Measurements from ENCODE around the gene PTPRZ1. TPM values are rescaled to one million over a fixed set of nuclear protein-coding genes. Genes with fewer than 3 reads are reported as not detected.

The PTPRZ1 gene
- total RNA-seq, 1 donor from 2014 or later, result 2.5 TPM

GRCh38 chr7:121945066-121945465 lies 72.1 kb downstream of the PTPRZ1 start:
- Mint-ChIP-seq H3K9me3 (ENCODE audit: unreplicated experiment) (no peaks in the 10 kb centered on the region), H3K27me3 (ENCODE audit: unreplicated experiment) (no peaks in the 10 kb centered on the region), H3K36me3 (ENCODE audit: low read depth, unreplicated experiment) (no peaks in the 10 kb centered on the region), H3K27ac (ENCODE audit: unreplicated experiment) (no peak overlapping the region), H3K4me3 (ENCODE audit: unreplicated experiment) (no peak overlapping the region), H3K4me1 (ENCODE audit: unreplicated experiment) (no peaks in the 10 kb centered on the region)
- no peak for TF ChIP-seq CTCF (IDR thresholded peaks at IDR 0.05; ENCODE audit: unreplicated experiment)
- DNase-seq (ENCODE audit: low spot score), result no peak

- Mint-ChIP-seq H3K36me3 (ENCODE audit: low read depth, unreplicated experiment) (no peaks in the 10 kb centered on the region), H3K4me1 (ENCODE audit: unreplicated experiment) (no peaks in the 10 kb centered on the region), H3K27me3 (ENCODE audit: unreplicated experiment) (no peaks in the 10 kb centered on the region), H3K27ac (ENCODE audit: unreplicated experiment) (no peak overlapping the region), H3K4me3 (ENCODE audit: unreplicated experiment) (no peak overlapping the region), H3K9me3 (ENCODE audit: unreplicated experiment) (no peaks in the 10 kb centered on the region)
- DNase-seq (ENCODE audit: low spot score), result no peak
- TF ChIP-seq CTCF (IDR thresholded peaks at IDR 0.05; ENCODE audit: unreplicated experiment), result no peak
Measured at GRCh38 chr7:121945480-121946236, 72.7 kb downstream of the PTPRZ1 start.

- Mint-ChIP-seq H3K27me3 (ENCODE audit: unreplicated experiment) (no peaks in the 10 kb centered on the region), H3K4me3 (ENCODE audit: unreplicated experiment) (no peak overlapping the region), H3K9me3 (ENCODE audit: unreplicated experiment) (no peaks in the 10 kb centered on the region), H3K36me3 (ENCODE audit: low read depth, unreplicated experiment) (no peaks in the 10 kb centered on the region), H3K4me1 (ENCODE audit: unreplicated experiment) (no peaks in the 10 kb centered on the region), H3K27ac (ENCODE audit: unreplicated experiment) (no peak overlapping the region)
- no peak for TF ChIP-seq CTCF (IDR thresholded peaks at IDR 0.05; ENCODE audit: unreplicated experiment)
- DNase-seq (ENCODE audit: low spot score), result no peak
Measured at GRCh38 chr7:121953164-121953563, 80.2 kb downstream of the PTPRZ1 start.

GRCh38 chr7:121953601-121954000 lies 80.6 kb downstream of the PTPRZ1 start:
- Mint-ChIP-seq H3K9me3 (ENCODE audit: unreplicated experiment) (no peaks in the 10 kb centered on the region), H3K4me1 (ENCODE audit: unreplicated experiment) (no peaks in the 10 kb centered on the region), H3K27me3 (ENCODE audit: unreplicated experiment) (no peaks in the 10 kb centered on the region), H3K4me3 (ENCODE audit: unreplicated experiment) (no peak overlapping the region), H3K36me3 (ENCODE audit: low read depth, unreplicated experiment) (no peaks in the 10 kb centered on the region), H3K27ac (ENCODE audit: unreplicated experiment) (no peak overlapping the region)
- TF ChIP-seq CTCF (IDR thresholded peaks at IDR 0.05; ENCODE audit: unreplicated experiment), result no peak
- no peak for DNase-seq (ENCODE audit: low spot score)

- no peak for DNase-seq (ENCODE audit: low spot score)
- no peaks in the 10 kb centered on the region for H3K9me3 Mint-ChIP-seq (ENCODE audit: unreplicated experiment)
- H3K27me3 Mint-ChIP-seq (ENCODE audit: unreplicated experiment), result no peaks in the 10 kb centered on the region
- no peak overlapping the region for H3K4me3 Mint-ChIP-seq (ENCODE audit: unreplicated experiment)
- no peak overlapping the region for H3K27ac Mint-ChIP-seq (ENCODE audit: unreplicated experiment)
- no peak for TF ChIP-seq CTCF (IDR thresholded peaks at IDR 0.05; ENCODE audit: unreplicated experiment)
- no peaks in the 10 kb centered on the region for H3K4me1 Mint-ChIP-seq (ENCODE audit: unreplicated experiment)
- H3K36me3 Mint-ChIP-seq (ENCODE audit: low read depth, unreplicated experiment), result no peaks in the 10 kb centered on the region
Measured at GRCh38 chr7:121954803-121955202, 81.8 kb downstream of the PTPRZ1 start.
